HepG2 (cell line): ENCODE measurements around the gene HOXA10. TPM values are rescaled to one million over a fixed set of nuclear protein-coding genes. Genes with fewer than 3 reads are reported as not detected.

Source experiments
- JARID2 ChIP-seq: sonication (generic); formaldehyde crosslinking; IDR thresholded peaks from 2 replicates; pipeline ENCODE4 v1.8.1; 2023; ENCODE audit warnings: missing genetic modification reagents, inconsistent platforms; ENCODE audit not compliant: insufficient replicate concordance
- PRMT3 ChIP-seq: sonication (generic); formaldehyde crosslinking; IDR thresholded peaks from 2 replicates; pipeline ENCODE4 v1.8.1; 2022; ENCODE audit warnings: low read depth, mild to moderate bottlenecking, moderate library complexity, missing genetic modification reagents, borderline replicate concordance
- TBX2 ChIP-seq: sonication (generic); formaldehyde crosslinking; IDR thresholded peaks from 2 replicates; pipeline ENCODE4 v1.5.0; 2020; ENCODE audit warnings: missing genetic modification reagents, mild to moderate bottlenecking, borderline replicate concordance
- THAP11 ChIP-seq: IDR thresholded peaks from 2 replicates; pipeline ENCODE4 v1.6.1; 2016; ENCODE audit warnings: missing biosample characterization, missing genetic modification reagents
- TMF1 ChIP-seq: sonication (generic); formaldehyde crosslinking; IDR thresholded peaks from 2 replicates; pipeline ENCODE4 v1.8.1; 2022; ENCODE audit warnings: low read depth, missing genetic modification reagents
- TOE1 ChIP-seq: sonication (generic); formaldehyde crosslinking; IDR thresholded peaks from 2 replicates; pipeline ENCODE4 v1.4.0; 2020; ENCODE audit warnings: mild to moderate bottlenecking, missing genetic modification reagents
- ZKSCAN5 ChIP-seq: sonication (generic); formaldehyde crosslinking; IDR thresholded peaks from 2 replicates; pipeline ENCODE4 v1.5.1; 2020; ENCODE audit warnings: mild to moderate bottlenecking, missing genetic modification reagents
- ZNF264 ChIP-seq: sonication (generic); formaldehyde crosslinking; IDR thresholded peaks from 2 replicates; pipeline ENCODE4 v1.4.0; 2020; ENCODE audit warnings: missing genetic modification reagents
- ZNF282 ChIP-seq: fragments of 450-650 bp; IDR thresholded peaks from 2 replicates; pipeline ENCODE4 v1.6.1; 2018; ENCODE audit not compliant: partially characterized antibody
- ZNF335 ChIP-seq: sonication (generic); formaldehyde crosslinking; IDR thresholded peaks from 2 replicates; pipeline ENCODE4 v1.4.0; 2020; ENCODE audit warnings: missing genetic modification reagents
- ZNF552 ChIP-seq: sonication (generic); formaldehyde crosslinking; IDR thresholded peaks from 2 replicates; pipeline ENCODE4 v1.9.0; 2022; ENCODE audit warnings: missing genetic modification reagents, mild to moderate bottlenecking, borderline replicate concordance
- ZNF609 ChIP-seq: sonication (generic); formaldehyde crosslinking; IDR thresholded peaks from 2 replicates; pipeline ENCODE4 v1.4.0; 2020; ENCODE audit warnings: mild to moderate bottlenecking, missing genetic modification reagents, borderline replicate concordance
- ZNF674 ChIP-seq: sonication (generic); formaldehyde crosslinking; IDR thresholded peaks from 2 replicates; pipeline ENCODE4 v1.5.0; 2020; ENCODE audit warnings: low read depth, mild to moderate bottlenecking, missing genetic modification reagents
- ZNF709 ChIP-seq: sonication (generic); formaldehyde crosslinking; IDR thresholded peaks from 2 replicates; pipeline ENCODE4 v1.5.0; 2020; ENCODE audit warnings: mild to moderate bottlenecking, missing genetic modification reagents
- ZNF761 ChIP-seq: sonication (generic); formaldehyde crosslinking; conservative IDR thresholded peaks from 2 replicates; pipeline ENCODE4 v1.4.0; 2020; ENCODE audit warnings: mild to moderate bottlenecking, missing genetic modification reagents
- polyA plus RNA-seq, 8 experiments: library from polyadenylated mRNA; depleted of rRNA in 3 of 8; stranded (reverse) in 7 of 8; unstranded in 1 of 8; fragments of >200 nt; fragmentation: Illumina TruSeq in 4 of 8; extraction: Trizol in 4 of 8; gene quantifications; 2 replicates each; pipeline versions ENCODE4 v1.2.1 to v1.2.3, GENCODE V29; 2011 to 2016; ENCODE audit warnings: low read depth in 4 of 8, missing spikeins in 1 of 8, mixed read lengths in 1 of 8; ENCODE audit not compliant: insufficient read depth in 1 of 8
- total RNA-seq, 5 experiments: library from RNA; depleted of rRNA; stranded (reverse); fragments of >200 nt; fragmentation: Illumina TruSeq; extraction: Trizol; gene quantifications; 2 replicates each; pipeline ENCODE4 v1.2.3, GENCODE V29; 2016; ENCODE audit warnings: low read depth in 1 of 5
- TF ChIP-seq, protein P1 (sequence below): sonication (generic); formaldehyde crosslinking; IDR thresholded peaks from 2 replicates; pipeline ENCODE4 v1.4.0; 2020; ENCODE audit warnings: mild to moderate bottlenecking, missing genetic modification reagents
- TF ChIP-seq, protein P2 (sequence below): sonication (generic); formaldehyde crosslinking; IDR thresholded peaks from 2 replicates; pipeline ENCODE4 v1.5.0; 2020; ENCODE audit warnings: missing genetic modification reagents
- TF ChIP-seq, protein P3 (sequence below): sonication (generic); formaldehyde crosslinking; IDR thresholded peaks from 2 replicates; pipeline ENCODE4 v1.5.0; 2020; ENCODE audit warnings: missing genetic modification reagents, mild to moderate bottlenecking, borderline replicate concordance

HOXA10 gene
- total and polyA plus RNA-seq, 2 of the 13 experiments (the other 11 are each of a cell fraction or from before 2014, with no cell fraction given): not detected

GRCh38 chr7:27130540-27131389, 43.4 kb downstream of the HOXA10 start, which contains the start of gene HOXA4 (continued):
- TF ChIP-seq ZNF609 (CRISPR knock-in tag): no peak
- TF ChIP-seq ZNF264: no peak
- TF ChIP-seq ZNF709 (CRISPR knock-in tag): no peak
- TF ChIP-seq PRMT3 (CRISPR knock-in tag): no peak
- TF ChIP-seq, protein P1, sequence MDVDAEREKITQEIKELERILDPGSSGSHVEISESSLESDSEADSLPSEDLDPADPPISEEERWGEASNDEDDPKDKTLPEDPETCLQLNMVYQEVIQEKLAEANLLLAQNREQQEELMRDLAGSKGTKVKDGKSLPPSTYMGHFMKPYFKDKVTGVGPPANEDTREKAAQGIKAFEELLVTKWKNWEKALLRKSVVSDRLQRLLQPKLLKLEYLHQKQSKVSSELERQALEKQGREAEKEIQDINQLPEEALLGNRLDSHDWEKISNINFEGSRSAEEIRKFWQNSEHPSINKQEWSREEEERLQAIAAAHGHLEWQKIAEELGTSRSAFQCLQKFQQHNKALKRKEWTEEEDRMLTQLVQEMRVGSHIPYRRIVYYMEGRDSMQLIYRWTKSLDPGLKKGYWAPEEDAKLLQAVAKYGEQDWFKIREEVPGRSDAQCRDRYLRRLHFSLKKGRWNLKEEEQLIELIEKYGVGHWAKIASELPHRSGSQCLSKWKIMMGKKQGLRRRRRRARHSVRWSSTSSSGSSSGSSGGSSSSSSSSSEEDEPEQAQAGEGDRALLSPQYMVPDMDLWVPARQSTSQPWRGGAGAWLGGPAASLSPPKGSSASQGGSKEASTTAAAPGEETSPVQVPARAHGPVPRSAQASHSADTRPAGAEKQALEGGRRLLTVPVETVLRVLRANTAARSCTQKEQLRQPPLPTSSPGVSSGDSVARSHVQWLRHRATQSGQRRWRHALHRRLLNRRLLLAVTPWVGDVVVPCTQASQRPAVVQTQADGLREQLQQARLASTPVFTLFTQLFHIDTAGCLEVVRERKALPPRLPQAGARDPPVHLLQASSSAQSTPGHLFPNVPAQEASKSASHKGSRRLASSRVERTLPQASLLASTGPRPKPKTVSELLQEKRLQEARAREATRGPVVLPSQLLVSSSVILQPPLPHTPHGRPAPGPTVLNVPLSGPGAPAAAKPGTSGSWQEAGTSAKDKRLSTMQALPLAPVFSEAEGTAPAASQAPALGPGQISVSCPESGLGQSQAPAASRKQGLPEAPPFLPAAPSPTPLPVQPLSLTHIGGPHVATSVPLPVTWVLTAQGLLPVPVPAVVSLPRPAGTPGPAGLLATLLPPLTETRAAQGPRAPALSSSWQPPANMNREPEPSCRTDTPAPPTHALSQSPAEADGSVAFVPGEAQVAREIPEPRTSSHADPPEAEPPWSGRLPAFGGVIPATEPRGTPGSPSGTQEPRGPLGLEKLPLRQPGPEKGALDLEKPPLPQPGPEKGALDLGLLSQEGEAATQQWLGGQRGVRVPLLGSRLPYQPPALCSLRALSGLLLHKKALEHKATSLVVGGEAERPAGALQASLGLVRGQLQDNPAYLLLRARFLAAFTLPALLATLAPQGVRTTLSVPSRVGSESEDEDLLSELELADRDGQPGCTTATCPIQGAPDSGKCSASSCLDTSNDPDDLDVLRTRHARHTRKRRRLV (CRISPR knock-in tag): no peak
- TF ChIP-seq TBX2 (CRISPR knock-in tag): peak; percentile 75; the same call in 1 of the 2 replicates
- no peak for TF ChIP-seq TOE1 (CRISPR knock-in tag)
- 0 out of 2 replicates have a peak, but pooled peaks have one; percentile 60 for TF ChIP-seq TMF1 (CRISPR knock-in tag)
- TF ChIP-seq ZKSCAN5: no peak
- 0 out of 2 replicates have a peak, but pooled peaks have one; percentile 60 for TF ChIP-seq ZNF674 (CRISPR knock-in tag)
- no peak for TF ChIP-seq ZNF335 (CRISPR knock-in tag)
- TF ChIP-seq, protein P2, sequence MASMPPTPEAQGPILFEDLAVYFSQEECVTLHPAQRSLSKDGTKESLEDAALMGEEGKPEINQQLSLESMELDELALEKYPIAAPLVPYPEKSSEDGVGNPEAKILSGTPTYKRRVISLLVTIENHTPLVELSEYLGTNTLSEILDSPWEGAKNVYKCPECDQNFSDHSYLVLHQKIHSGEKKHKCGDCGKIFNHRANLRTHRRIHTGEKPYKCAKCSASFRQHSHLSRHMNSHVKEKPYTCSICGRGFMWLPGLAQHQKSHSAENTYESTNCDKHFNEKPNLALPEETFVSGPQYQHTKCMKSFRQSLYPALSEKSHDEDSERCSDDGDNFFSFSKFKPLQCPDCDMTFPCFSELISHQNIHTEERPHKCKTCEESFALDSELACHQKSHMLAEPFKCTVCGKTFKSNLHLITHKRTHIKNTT (CRISPR knock-in tag): no peak
- TF ChIP-seq ZNF761: no peak
- TF ChIP-seq, protein P3, sequence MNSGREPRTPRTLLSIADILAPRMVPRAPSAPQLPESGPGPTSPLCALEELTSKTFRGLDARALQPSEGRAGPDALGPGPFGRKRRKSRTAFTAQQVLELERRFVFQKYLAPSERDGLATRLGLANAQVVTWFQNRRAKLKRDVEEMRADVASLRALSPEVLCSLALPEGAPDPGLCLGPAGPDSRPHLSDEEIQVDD (CRISPR knock-in tag): no peak
- TF ChIP-seq ZNF552 (CRISPR knock-in tag): no peak
- TF ChIP-seq ZNF282: no peak
- no peak for TF ChIP-seq JARID2 (CRISPR knock-in tag)
- peak; percentile 77 for TF ChIP-seq THAP11
